GM18870 (cell line): ENCODE measurements around the gene C2CD4A.

Source experiments
- ATAC-seq: cut with Tn5 transposase; IDR thresholded peaks from one replicate; pipeline ENCODE4 v1.9.1; 2021; ENCODE audit warnings: moderate library complexity; ENCODE audit not compliant: unreplicated experiment

Gene C2CD4A

GRCh38 chr15:62099094-62099601 lies 32.4 kb downstream of the C2CD4A start:
- ATAC-seq, result no peak

- ATAC-seq, result no peak
Measured at GRCh38 chr15:62103431-62103830, 36.7 kb downstream of the C2CD4A start.

GRCh38 chr15:62104401-62104800 lies 37.6 kb downstream of the C2CD4A start:
- no peak for ATAC-seq

GRCh38 chr15:62104846-62105245 lies 38.1 kb downstream of the C2CD4A start:
- ATAC-seq, result no peak

GRCh38 chr15:62105266-62105665 lies 38.5 kb downstream of the C2CD4A start:
- ATAC-seq, result no peak

GRCh38 chr15:62106096-62106495 lies 39.3 kb downstream of the C2CD4A start:
- ATAC-seq, result no peak

- no peak for ATAC-seq
Measured at GRCh38 chr15:62107571-62108121, 40.9 kb downstream of the C2CD4A start.

GRCh38 chr15:62108411-62108810 lies 41.6 kb downstream of the C2CD4A start:
- ATAC-seq, result no peak

GRCh38 chr15:62109437-62109836 lies 42.7 kb downstream of the C2CD4A start:
- no peak for ATAC-seq

- no peak for ATAC-seq
Measured at GRCh38 chr15:62109982-62110851, 43.4 kb downstream of the C2CD4A start.

GRCh38 chr15:62112081-62112480 lies 45.3 kb downstream of the C2CD4A start:
- ATAC-seq, result no peak

GRCh38 chr15:62112616-62113593 lies 46.1 kb downstream of the C2CD4A start:
- no peak for ATAC-seq

GRCh38 chr15:62115847-62116246 lies 49.1 kb downstream of the C2CD4A start:
- ATAC-seq, result no peak

GRCh38 chr15:62118520-62119226 lies 51.9 kb downstream of the C2CD4A start:
- ATAC-seq, result no peak

- ATAC-seq, result no peak
Measured at GRCh38 chr15:62119227-62119864, 52.6 kb downstream of the C2CD4A start.

GRCh38 chr15:62119874-62120273 lies 53.1 kb downstream of the C2CD4A start:
- ATAC-seq, result no peak
